ENCODE measurements around the gene CHGA. TPM values are rescaled to one million over a fixed set of nuclear protein-coding genes. Genes with fewer than 3 reads are reported as not detected.

The CHGA gene
- total RNA-seq, 1 donor from 2014 or later = not detected

DNA sequence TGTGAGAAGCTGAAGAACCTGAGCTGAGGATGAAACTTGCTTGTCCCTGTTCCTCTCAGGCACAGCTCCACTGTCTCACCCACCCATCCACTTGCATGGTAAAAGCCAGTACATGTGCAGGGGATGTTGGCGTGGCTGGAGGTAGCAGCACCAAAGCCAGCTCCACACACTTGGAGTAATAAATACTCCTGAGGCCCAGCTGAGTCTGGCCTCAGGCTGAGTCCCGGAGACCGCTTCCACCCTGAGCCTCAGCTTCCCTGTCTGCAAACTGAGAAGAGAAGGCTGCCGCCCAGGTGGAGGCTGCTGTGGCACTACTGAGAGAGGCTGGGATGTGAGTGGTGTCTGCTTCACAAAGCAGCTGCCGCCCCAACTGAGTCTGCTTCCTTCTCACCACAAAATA, 19.2 kb downstream of the CHGA start:
- Mint-ChIP-seq H3K9me3 (ENCODE audit: low read depth) (no peaks in the 10 kb centered on the region), H3K36me3 (ENCODE audit: low read depth) (peaks cover 7% of the 10 kb centered on the region), H3K4me3 (ENCODE audit: unreplicated experiment) (no peak overlapping the region), H3K27me3 (ENCODE audit: low read depth) (no peaks in the 10 kb centered on the region), H3K27ac (ENCODE audit: unreplicated experiment) (no peak overlapping the region), H3K4me1 (ENCODE audit: low read depth) (peaks cover 7% of the 10 kb centered on the region)
- TF ChIP-seq, protein P1, sequence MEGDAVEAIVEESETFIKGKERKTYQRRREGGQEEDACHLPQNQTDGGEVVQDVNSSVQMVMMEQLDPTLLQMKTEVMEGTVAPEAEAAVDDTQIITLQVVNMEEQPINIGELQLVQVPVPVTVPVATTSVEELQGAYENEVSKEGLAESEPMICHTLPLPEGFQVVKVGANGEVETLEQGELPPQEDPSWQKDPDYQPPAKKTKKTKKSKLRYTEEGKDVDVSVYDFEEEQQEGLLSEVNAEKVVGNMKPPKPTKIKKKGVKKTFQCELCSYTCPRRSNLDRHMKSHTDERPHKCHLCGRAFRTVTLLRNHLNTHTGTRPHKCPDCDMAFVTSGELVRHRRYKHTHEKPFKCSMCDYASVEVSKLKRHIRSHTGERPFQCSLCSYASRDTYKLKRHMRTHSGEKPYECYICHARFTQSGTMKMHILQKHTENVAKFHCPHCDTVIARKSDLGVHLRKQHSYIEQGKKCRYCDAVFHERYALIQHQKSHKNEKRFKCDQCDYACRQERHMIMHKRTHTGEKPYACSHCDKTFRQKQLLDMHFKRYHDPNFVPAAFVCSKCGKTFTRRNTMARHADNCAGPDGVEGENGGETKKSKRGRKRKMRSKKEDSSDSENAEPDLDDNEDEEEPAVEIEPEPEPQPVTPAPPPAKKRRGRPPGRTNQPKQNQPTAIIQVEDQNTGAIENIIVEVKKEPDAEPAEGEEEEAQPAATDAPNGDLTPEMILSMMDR (IDR thresholded peaks at IDR 0.05) = no peak
- DNase-seq (ENCODE audit: low spot score) = no peak

DNA sequence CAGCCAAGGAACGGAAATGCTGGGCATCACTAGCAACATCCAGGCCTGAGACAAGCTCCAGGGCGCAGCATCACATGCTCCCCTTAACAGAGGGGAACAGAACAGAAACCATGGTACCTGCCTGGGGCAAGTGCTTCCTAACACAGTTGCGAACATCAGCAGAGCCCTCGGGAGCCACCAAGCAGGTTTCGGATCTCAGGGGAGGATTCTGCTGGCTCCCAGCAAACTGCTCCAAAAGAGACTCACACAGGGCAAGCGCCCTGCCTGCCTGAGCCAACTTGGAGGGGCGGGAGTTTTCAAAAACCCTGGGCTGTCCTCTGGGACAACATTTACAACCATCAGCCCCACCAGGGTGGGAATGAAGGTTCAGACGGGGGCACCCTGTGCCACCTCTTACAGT, 19.6 kb downstream of the CHGA start:
- no peaks in the 10 kb centered on the region for H3K9me3 Mint-ChIP-seq (ENCODE audit: low read depth)
- H3K4me3 Mint-ChIP-seq (ENCODE audit: unreplicated experiment) = no peak overlapping the region
- H3K36me3 Mint-ChIP-seq (ENCODE audit: low read depth) = peaks cover 7% of the 10 kb centered on the region
- no peaks in the 10 kb centered on the region for H3K27me3 Mint-ChIP-seq (ENCODE audit: low read depth)
- TF ChIP-seq, protein P1 (IDR thresholded peaks at IDR 0.05) = no peak
- peaks cover 7% of the 10 kb centered on the region for H3K4me1 Mint-ChIP-seq (ENCODE audit: low read depth)
- H3K27ac Mint-ChIP-seq (ENCODE audit: unreplicated experiment) = no peak overlapping the region
- peak; percentile 43 for DNase-seq (ENCODE audit: low spot score)

DNA sequence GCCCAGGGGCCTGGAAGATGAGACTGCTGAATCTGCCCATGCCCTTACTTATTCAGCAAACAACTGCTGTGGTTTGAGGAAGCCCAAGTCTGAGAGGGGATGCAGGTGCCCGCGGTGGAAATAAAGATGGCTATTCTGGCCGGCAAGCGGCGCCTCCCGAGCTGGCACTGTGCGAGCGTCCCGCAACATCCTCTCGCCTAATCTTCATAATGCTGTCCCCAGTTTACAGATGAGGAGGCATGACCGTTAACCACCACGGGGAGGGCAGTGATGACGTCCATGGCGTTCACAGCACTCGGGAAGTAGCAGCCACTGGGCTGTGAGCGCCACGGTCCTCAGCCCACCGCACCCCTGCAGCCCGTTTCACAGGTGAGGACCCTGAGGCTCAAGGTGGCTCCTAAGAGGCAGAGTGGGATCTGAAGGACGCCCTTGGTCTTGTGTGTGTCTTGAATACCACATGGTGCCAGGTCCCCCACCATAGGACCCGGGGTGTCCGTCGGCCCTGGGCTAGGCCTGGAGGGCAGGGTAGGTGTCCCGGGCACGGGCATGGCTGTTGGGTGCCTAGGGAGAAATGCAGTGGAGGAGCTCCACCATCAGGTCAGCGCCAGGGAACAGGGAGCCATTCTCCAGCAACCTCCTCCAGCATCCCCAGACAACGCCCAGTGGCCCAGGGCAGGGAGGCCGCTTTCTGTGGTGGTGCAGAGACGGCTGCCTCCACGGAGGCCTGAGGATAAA, 20.2 kb downstream of the CHGA start:
- DNase-seq (ENCODE audit: low spot score) = peak; percentile 93
- Mint-ChIP-seq H3K36me3 (ENCODE audit: low read depth) (peaks cover 7% of the 10 kb centered on the region), H3K4me1 (ENCODE audit: low read depth) (peaks cover 7% of the 10 kb centered on the region), H3K9me3 (ENCODE audit: low read depth) (no peaks in the 10 kb centered on the region), H3K27ac (ENCODE audit: unreplicated experiment) (no peak overlapping the region), H3K27me3 (ENCODE audit: low read depth) (no peaks in the 10 kb centered on the region), H3K4me3 (ENCODE audit: unreplicated experiment) (no peak overlapping the region)
- TF ChIP-seq, protein P1 (IDR thresholded peaks at IDR 0.05) = no peak

DNA sequence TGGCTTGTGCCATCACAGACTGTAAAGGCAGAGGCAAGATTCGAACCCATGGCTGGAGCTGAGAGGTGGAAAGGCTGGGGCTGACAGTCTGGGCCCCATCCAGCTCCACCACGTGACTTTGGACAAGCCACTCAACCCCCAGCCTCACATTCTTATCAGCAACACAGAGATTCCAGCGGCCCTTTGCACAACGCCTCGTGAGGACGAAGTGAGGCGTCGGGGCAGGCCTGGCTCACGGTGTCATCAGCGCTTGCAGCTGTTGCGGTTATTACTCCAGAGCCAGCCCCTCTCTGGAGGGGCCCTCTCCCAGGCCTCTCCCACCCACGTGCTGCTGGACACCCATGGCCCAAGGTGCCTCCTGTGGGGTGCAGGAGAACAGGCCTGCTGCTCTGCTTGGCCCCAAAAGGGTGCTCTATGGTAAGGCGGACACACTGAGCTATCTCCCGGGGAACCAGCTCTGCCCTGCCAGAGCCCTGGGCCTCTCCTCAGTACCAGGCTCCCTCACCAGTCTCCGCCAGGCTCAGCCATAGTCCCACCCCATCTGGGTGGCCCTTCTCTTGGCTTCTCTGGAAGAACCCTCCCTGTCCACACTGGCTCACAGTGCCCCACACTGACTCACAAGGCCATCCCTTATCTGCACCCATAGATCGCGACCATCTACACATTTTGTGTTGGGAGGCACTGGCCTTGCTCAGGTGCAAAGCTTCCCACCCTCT, 21.1 kb downstream of the CHGA start:
- Mint-ChIP-seq H3K36me3 (ENCODE audit: low read depth) (peaks cover 7% of the 10 kb centered on the region), H3K9me3 (ENCODE audit: low read depth) (no peaks in the 10 kb centered on the region), H3K27ac (ENCODE audit: unreplicated experiment) (no peak overlapping the region), H3K4me1 (ENCODE audit: low read depth) (peaks cover 7% of the 10 kb centered on the region), H3K4me3 (ENCODE audit: unreplicated experiment) (no peak overlapping the region), H3K27me3 (ENCODE audit: low read depth) (no peaks in the 10 kb centered on the region)
- TF ChIP-seq, protein P1 (IDR thresholded peaks at IDR 0.05) = no peak
- DNase-seq (ENCODE audit: low spot score) = peak; percentile 72

DNA sequence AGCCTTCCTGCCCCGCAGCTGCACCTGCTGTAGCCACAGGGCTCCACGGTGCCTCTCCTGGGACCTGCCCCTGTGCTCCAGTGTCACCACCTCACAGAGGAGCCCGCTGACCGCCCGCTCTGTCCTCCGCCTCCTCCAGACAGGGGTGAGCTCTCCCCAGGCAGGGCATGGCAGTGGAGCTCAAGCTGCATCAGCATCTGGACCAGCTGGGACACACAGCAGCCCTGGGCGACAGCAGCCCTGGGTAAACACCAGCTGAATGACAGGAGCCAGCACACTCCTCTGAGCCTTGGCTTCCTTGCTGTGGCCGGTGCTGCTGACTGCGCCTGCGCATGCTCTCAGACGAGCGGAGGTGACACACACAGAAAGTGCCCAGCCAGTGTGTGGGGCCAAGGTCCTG, 22.0 kb downstream of the CHGA start:
- Mint-ChIP-seq H3K36me3 (ENCODE audit: low read depth) (peaks cover 15% of the 10 kb centered on the region), H3K4me1 (ENCODE audit: low read depth) (peaks cover 7% of the 10 kb centered on the region), H3K27ac (ENCODE audit: unreplicated experiment) (no peak overlapping the region), H3K9me3 (ENCODE audit: low read depth) (no peaks in the 10 kb centered on the region), H3K4me3 (ENCODE audit: unreplicated experiment) (no peak overlapping the region), H3K27me3 (ENCODE audit: low read depth) (no peaks in the 10 kb centered on the region)
- peak; percentile 94 for DNase-seq (ENCODE audit: low spot score)
- TF ChIP-seq, protein P1 (IDR thresholded peaks at IDR 0.05) = no peak
